ENCODE measurements around the gene PGLYRP4. TPM values are rescaled to one million over a fixed set of nuclear protein-coding genes. Genes with fewer than 3 reads are reported as not detected.

Gene PGLYRP4
- total and polyA plus RNA-seq, 2 of the 4 experiments (the other 2 are of a cell fraction) = not detected

- dilution Hi-C loops (cut with HindIII; ENCODE audit: low sequenced_read_pairs, unreplicated experiment) (no loop called here), intact Hi-C loops (cut with micrococcal nuclease) (no loop called here), in situ Hi-C loops (cut with MboI; ENCODE audit: low sequenced_read_pairs) (no loop called here)
- Histone ChIP-seq H4K91ac (ENCODE audit: insufficient read depth, low read depth, low read length) (no peak overlapping the region), H2AFZ (replicated peaks; ENCODE audit: low read length, poor library complexity) (no peak overlapping the region), H3K18ac (ENCODE audit: low read depth, low read length) (no peak overlapping the region), H3K4me2 (ENCODE audit: low read depth, low read length) (no peak overlapping the region), H3K27ac (ENCODE audit: insufficient read depth, low read length) (no peak overlapping the region), H2BK20ac (ENCODE audit: low read depth, low read length) (no peak overlapping the region), H4K5ac (ENCODE audit: low read depth, low read length) (no peak overlapping the region), H4K8ac (ENCODE audit: low read depth in 2 of 2, low read length in 2 of 2) (no peak overlapping the region), H3K79me1 (ENCODE audit: low read depth in 1 of 2, low read length in 2 of 2) (no peaks in the 10 kb centered on the region), H4K20me1 (ENCODE audit: insufficient read depth, low read length) (no peaks in the 10 kb centered on the region), H2BK5ac (ENCODE audit: low read depth, low read length, poor library complexity, severe bottlenecking) (no peak overlapping the region), H3K14ac (replicated peaks; ENCODE audit: low read depth, low read length) (no peak overlapping the region), H3K56ac (ENCODE audit: extremely low read depth, insufficient read depth, low read length) (no peak overlapping the region), H3K27me3 (ENCODE audit: control insufficient read depth, insufficient read depth, low read length) (peaks cover 3% of the 10 kb centered on the region; the same call in 1 of the 2 replicates), H3K36me3 (ENCODE audit: control insufficient read depth, insufficient read depth, low read length) (no peaks in the 10 kb centered on the region), H3K9ac (ENCODE audit: low read depth, low read length) (no peak overlapping the region), H3K23ac (ENCODE audit: low read depth, low read length) (no peak overlapping the region), H3K9me1 (ENCODE audit: insufficient read depth, low read length) (no peaks in the 10 kb centered on the region), H3K4me1 (ENCODE audit: control insufficient read depth, insufficient read depth, low read length) (no peaks in the 10 kb centered on the region), H3K4ac (ENCODE audit: low read depth, low read length) (no peak overlapping the region), H2AK5ac (ENCODE audit: low read depth, low read length) (no peak overlapping the region), H3K4me3 (ENCODE audit: insufficient read depth, low read depth, low read length) (no peak overlapping the region), H3K9me3 (ENCODE audit: control insufficient read depth, insufficient read depth, low read length) (no peaks in the 10 kb centered on the region), H2BK15ac (ENCODE audit: low read depth, low read length) (no peak overlapping the region), H2AK9ac (replicated peaks; ENCODE audit: low read depth, low read length, poor library complexity) (no peak overlapping the region), H2BK120ac (ENCODE audit: low read depth, low read length) (no peak overlapping the region)
- WGBS, 2 experiments (ENCODE audit: extremely low coverage in 2 of 2, insufficient read length in 1 of 2) = no CpG with 5 or more reads among the region's 3 CpGs
- TF ChIP-seq FOS (IDR thresholded peaks at IDR 0.05; ENCODE audit: low read depth, low read length) = no peak
- no peak for TF ChIP-seq CHD1 (IDR thresholded peaks at IDR 0.05; ENCODE audit: low read depth, low read length)
- no peak for TF ChIP-seq SMC3 (IDR thresholded peaks at IDR 0.05; ENCODE audit: low read depth, low read length)
- TF ChIP-seq, protein P1, sequence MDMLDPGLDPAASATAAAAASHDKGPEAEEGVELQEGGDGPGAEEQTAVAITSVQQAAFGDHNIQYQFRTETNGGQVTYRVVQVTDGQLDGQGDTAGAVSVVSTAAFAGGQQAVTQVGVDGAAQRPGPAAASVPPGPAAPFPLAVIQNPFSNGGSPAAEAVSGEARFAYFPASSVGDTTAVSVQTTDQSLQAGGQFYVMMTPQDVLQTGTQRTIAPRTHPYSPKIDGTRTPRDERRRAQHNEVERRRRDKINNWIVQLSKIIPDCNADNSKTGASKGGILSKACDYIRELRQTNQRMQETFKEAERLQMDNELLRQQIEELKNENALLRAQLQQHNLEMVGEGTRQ (IDR thresholded peaks at IDR 0.05; ENCODE audit: low read depth, low read length) = no peak
- no peak for TF ChIP-seq MXI1 (IDR thresholded peaks at IDR 0.05; ENCODE audit: borderline replicate concordance, low read depth, low read length)
- TF ChIP-seq, protein P2, sequence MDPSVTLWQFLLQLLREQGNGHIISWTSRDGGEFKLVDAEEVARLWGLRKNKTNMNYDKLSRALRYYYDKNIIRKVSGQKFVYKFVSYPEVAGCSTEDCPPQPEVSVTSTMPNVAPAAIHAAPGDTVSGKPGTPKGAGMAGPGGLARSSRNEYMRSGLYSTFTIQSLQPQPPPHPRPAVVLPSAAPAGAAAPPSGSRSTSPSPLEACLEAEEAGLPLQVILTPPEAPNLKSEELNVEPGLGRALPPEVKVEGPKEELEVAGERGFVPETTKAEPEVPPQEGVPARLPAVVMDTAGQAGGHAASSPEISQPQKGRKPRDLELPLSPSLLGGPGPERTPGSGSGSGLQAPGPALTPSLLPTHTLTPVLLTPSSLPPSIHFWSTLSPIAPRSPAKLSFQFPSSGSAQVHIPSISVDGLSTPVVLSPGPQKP (IDR thresholded peaks at IDR 0.05; ENCODE audit: borderline replicate concordance, low read depth, low read length) = no peak
- no peak for TF ChIP-seq RAD21 (IDR thresholded peaks at IDR 0.05; ENCODE audit: low read length)
- TF ChIP-seq RCOR1 (IDR thresholded peaks at IDR 0.05; ENCODE audit: insufficient replicate concordance, low read length) = no peak
- ChIA-PET CTCF (no interaction called here), POLR2A (ENCODE audit: unreplicated experiment) (no interaction called here)
- BruUV-seq (replicated peaks) = no TSS peak
- DNase-seq (no peak), ATAC-seq (ENCODE audit: low read depth) (no peak)
Measured at GRCh38 chr1:153392822-153393221, 44.2 kb upstream of the PGLYRP4 start.
